Left hindlimb (tissue), 1 donor: ENCODE results near the gene GPRIN3.
"Not testable (repeated sequence)": the region's sequence is repeated elsewhere in the genome, so short reads cannot be mapped to it uniquely, and the experiment has no call there.

Experiments
- DNase-seq: peaks from one replicate; pipeline ENCODE4 v3.0.0-alpha.2; 2018

The GPRIN3 gene

GRCh38 chr4:89288430-89288829, 19.2 kb downstream of the GPRIN3 start:
- DNase-seq = no peak

DNA sequence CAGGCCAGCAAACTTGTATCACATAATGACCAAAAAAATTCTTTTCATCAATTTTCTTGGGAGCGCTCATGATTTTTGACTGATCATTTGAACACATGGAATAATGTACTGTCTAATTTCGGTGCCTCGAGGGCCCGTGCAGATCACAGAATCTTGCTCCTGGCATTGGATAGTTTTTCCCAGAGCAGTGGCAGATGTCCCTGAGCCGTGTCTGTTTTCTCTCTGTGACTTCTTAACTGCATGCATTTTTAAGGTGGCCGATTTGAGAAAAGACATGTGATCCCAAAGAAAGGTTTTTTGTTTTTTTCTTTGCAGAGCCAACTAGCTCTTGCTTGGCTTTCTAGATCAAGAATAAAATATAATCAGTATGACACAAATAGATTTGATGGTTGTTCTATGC, 19.7 kb downstream of the GPRIN3 start:
- DNase-seq = no peak

DNA sequence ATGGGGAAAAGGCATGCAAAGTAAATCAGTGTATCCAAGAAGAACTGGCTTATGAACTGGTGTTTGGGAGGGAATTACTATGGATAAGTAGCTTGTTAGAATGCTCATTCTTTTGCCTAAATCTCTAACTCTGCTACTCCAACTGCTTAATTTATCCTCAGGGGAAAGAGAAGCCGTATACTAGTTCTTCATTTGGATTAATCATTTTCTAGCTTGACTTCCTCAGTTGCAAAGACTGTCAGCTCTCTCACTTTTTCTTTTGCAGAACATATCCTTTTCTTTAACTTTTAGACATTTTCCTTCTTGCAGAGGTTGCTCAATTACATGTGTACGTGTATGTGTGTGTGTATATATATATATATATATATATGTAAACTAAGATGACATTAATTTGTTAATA, 21.9 kb downstream of the GPRIN3 start:
- no peak for DNase-seq

- no peak for DNase-seq
Measured at GRCh38 chr4:89284828-89285227, 22.8 kb downstream of the GPRIN3 start.

DNA sequence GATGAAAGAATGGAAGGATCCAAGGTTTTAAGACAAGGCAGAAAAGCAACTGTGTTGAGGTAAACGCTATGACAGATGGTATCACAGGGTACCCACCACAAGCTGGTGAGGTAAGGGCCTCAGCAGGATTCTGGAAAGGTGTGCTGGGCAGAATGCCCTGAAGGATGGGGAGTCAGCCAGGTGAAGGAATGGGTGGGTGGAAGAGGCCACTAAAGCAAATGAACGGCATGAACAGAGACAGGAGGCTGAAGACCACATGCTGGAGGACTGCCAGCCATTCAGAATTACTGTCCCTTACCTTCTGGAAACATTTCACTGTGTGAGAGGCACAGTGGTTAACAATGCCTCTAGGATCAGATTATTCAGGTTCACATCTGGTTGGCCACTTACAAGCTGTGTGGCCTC, 23.6 kb downstream of the GPRIN3 start:
- no peak for DNase-seq

DNA sequence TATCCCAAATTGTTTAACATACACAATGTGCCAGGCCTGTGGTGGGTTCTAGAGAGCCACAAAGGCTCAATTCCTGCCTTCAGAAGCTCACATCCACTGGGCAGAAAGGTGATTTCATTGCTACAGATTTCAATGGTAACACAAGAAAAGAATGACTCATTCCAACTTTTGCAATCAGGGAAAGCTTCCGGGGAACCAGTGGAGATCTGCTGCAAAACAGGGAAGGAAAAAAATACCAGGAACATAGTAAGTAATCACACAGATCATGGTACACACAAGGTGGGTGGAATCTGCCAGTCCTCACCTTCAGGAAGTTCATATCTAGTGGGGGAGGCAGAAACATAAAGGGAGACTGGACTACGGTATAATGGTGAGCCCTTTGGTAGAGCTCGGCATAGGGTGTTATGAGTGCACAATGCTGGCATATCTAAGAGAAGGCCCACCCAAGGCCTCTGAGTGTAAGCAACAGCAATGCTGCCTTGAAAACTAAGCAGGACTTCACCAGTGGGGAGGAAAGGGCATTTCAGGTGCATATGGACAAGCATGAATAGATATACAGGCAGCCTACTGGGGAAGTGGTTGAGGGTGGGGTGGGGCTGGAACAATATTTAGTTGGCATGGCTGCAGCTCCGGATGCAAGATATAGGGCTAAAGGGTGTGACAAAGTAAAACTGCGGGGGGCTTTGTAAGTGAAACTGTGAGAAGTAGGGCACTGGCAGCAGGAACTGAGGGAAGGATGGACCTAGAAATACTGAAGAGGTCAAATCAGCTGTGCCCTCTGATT, 24.2 kb downstream of the GPRIN3 start:
- DNase-seq = no peak

DNA sequence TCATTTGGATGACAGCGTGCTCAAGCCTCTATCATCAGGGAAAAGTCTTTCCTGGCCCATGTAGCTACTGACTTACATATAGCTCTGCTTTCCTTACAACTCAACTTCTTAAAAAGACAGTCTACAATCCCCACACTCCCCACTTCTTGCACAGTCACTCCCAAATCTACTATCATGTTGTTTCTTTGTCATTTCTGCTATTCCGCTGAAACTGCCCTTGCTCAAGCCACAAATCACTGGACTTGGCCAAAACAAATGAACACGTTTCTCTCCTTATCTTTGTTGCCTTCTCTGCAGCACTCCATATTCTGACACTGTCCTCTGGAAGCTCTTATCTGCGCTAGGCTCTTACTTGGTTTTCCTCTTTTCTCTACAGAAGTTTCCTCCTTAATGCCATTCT, 28.2 kb downstream of the GPRIN3 start:
- no peak for DNase-seq

- no peak for DNase-seq
Measured at GRCh38 chr4:89277412-89277811, 30.2 kb downstream of the GPRIN3 start.

DNA sequence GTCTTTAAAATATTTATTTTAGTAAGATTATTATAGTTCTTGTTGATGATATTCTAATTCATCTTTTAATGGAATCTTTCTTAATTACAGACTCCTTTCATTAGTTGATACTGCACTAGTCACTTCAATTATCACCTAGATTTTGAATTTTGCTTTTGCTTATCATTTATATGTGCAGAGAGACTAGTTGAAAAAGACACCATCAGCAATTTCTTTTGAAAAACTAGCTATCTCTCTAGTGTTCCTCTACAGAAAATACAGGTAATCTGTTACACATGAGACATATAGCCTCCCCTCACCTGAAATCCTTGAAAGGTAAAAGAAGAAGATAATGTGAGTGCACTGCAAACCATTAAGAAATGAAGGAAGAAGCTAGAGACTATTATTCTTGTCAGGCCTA, 31.3 kb downstream of the GPRIN3 start:
- DNase-seq = no peak

- DNase-seq = no peak
Measured at GRCh38 chr4:89275587-89275986, 32.0 kb downstream of the GPRIN3 start.

- no peak for DNase-seq
Measured at GRCh38 chr4:89273741-89274141, 33.9 kb downstream of the GPRIN3 start.

DNA sequence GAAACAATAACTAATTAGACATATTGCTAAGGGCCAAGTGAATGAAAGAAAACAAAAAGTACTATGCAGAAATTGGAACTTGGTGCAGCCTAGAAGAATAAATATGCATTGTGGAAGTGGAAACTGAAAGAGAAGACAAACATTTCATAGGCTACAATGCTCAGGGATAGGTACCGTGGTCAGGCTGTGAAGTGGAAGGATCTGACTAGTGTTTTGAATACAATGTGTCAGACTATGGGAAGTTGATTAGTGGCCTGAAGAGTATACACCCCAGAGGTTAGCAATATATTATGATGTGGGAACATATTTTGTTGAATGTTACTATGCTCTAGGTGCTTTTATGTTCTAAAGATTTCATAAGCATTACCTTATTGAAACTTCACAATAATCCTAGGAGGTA, 36.8 kb downstream of the GPRIN3 start:
- no peak for DNase-seq

GRCh38 chr4:89269121-89269666, 38.4 kb downstream of the GPRIN3 start:
- DNase-seq = no peak

- no peak for DNase-seq
Measured at GRCh38 chr4:89268679-89269078, 38.9 kb downstream of the GPRIN3 start.

GRCh38 chr4:89267846-89268245, 39.8 kb downstream of the GPRIN3 start:
- DNase-seq = no peak

DNA sequence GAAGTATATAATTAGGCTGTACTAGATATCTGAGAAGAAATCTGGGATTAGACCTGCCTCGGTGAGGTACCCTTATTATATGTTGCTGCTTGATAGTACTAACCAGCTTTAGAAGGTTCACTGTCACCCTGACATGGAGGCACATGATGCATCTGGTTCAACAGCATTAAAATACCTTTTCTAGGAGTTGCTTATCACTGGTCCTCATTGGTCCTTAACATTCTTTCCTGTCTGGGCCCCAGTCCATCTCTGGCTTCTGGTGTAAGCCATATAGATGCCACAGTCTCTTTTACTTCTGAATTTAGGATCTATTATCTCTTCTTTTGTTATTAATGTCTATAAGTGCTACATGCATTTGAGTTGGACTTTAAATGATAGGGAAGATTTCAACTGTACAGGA, 40.2 kb downstream of the GPRIN3 start:
- DNase-seq = no peak

GRCh38 chr4:89266128-89266527, 41.5 kb downstream of the GPRIN3 start:
- DNase-seq = no peak

DNA sequence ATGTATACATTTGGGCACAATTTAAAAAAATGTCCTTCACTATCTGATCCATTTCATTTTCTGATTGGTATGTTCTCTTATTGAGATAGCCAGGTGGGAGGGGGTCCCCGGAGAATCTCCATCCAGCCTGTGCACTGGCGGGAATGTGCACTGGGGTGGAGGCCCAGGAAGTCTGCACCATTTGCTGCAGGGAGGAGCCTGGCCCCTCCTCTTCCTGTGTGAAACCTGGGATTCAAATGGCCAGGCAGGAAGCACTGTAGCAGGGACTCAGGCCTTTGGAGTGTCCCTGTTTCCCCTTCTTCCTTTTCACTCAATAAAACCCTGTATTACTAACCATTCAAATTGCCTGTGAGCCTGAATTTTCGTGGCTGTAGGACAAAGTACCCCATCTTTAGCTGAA, 44.3 kb downstream of the GPRIN3 start:
- no peak for DNase-seq

DNA sequence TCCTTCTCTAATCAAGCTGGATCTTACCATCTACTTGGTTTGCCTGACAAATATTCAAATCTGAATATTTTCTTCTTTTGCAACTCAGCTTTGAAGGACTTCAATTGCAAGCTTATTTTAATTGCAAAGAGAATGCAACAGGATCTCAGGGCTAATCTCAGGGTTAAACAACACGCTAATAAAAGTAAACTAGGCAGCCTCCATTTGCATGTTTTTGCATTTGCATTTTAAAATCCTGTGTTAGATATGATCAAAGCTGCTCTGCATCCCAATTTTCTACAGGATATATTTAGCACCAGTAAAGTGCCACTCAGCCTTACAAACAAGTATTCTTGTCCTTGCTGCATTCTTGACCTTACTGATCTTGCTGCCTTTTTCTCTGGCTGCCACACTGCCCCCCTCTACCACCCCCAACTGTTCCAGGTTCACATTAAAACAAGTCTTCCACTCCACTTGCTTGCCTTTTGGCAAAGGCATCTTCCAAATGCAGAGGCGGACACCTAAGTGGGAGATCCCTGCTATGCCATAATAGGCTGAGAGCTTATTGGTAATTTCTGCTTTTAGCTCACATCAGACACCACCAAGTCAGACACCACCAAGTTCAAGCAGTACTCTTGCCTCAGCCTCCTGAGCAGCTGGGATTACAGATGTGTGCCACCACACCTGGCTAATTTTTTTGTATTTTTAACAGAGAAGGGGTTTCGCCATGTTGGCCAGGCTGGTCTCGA, 48.1 kb downstream of the GPRIN3 start:
- no peak for DNase-seq

DNA sequence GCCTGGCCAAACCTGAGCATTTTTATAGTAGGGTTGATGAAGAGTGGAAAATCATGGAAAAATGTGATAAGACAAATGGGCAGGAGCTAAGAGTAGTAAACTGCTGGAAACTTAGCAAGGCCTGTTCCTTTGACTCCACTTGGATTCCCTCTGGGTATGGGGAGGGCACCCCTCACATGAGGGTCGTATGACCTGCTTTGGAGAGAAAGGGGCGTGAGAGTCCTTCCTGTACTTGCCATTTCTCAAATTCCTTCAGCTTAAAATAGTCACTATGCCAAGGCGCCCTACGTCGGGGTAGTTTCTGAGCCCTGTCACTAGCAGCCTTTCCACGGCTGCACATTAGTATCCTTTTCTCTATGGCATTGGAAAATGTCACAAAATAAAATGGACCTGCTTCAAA, 49.1 kb downstream of the GPRIN3 start:
- no peak for DNase-seq

DNA sequence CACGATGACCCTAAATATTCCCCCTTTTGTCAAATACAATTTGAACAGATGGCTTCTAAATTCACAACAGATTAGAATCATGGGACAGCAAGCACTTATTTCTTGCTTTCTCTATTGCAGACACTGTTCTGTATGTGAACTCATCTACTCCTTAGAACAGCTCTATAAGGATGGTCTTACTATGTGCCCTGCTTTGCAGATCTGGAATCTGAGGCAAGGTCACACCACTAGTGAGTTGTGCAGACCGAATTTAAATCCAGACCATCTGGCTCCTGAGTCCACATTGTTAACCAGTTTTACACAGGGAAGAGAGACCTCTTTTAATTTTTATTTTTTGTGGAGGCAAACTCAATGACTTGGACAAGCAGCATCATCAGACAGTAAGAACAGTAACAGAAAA, 50.2 kb downstream of the GPRIN3 start:
- no peak for DNase-seq

DNA sequence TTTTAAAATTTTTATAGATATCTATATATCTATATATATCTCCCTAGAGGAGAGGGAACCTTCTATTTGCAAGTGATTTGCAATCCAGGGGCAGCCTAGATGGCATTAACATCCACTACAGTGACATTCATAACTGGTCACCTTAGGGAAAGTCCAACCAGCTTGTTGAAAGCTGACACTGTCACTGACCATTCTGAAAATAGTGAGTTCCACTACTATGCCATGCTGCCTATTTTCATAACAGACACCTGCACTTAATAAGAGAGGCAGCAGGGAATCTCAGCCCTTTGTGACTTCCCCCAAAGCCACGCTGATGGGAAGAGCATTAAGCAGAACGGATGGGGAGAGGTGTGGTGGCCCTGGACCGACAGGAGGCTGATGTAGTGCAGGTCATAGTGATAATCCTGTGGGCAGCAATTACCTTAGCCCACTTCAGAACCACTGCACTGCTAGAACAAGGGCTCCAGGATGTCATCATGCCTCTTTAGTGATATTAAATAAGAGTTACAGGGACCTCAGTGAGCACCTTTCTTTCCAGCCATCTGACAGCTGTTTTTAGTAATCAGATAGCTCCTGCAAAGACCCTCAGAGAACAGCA, 51.3 kb downstream of the GPRIN3 start:
- no peak for DNase-seq

GRCh38 chr4:89254847-89255246, 52.8 kb downstream of the GPRIN3 start:
- no peak for DNase-seq

GRCh38 chr4:89254347-89254746, 53.3 kb downstream of the GPRIN3 start:
- not testable (repeated sequence) for DNase-seq
